NCI-H2081 (cell line): ENCODE measurements around the gene ZNF426.

ENCODE experiments used
- DNase-seq, 2 experiments: peaks; one replicate each; lab custom pipeline; 2025; lab: John Stamatoyannopoulos, UW

Gene ZNF426

GRCh38 chr19:9498183-9498902 lies 40.1 kb downstream of the ZNF426 start, which contains the start of gene ZNF560:
TSS of gene ZNF560 (minus strand) at chr19:9498616. CDS start at chr19:9475313, 23,303 bp downstream.
- DNase-seq: no peak

GRCh38 chr19:9494096-9494495 lies 44.3 kb downstream of the ZNF426 start:
- DNase-seq: no peak

- DNase-seq: no peak
Measured at GRCh38 chr19:9487016-9487415, 51.4 kb downstream of the ZNF426 start.

- no peak for DNase-seq
Measured at GRCh38 chr19:9485140-9485539, 53.3 kb downstream of the ZNF426 start.

- no peak for DNase-seq
Measured at GRCh38 chr19:9474975-9475374, 63.5 kb downstream of the ZNF426 start.
